Stimulated activated naive CD8-positive, alpha-beta T cell treated with anti-CD3 and anti-CD28 coated beads, Interleukin-15, Interleukin-2, amounts not matched to agents 100 ng/mL and 50 ng/mL, for 24 hours (primary cell): ENCODE results near the gene SRPK3.

Source experiments
- H3K27ac Mint-ChIP-seq: one replicate; pipeline ENCODE4 v1.8.0; 2021; ENCODE audit warnings: mild to moderate bottlenecking, mixed read lengths
- H3K27me3 Mint-ChIP-seq: one replicate; pipeline ENCODE4 v1.8.0; 2021; ENCODE audit warnings: mixed read lengths
- H3K36me3 Mint-ChIP-seq: one replicate; pipeline ENCODE4 v1.8.0; 2021; ENCODE audit warnings: low read depth, mixed read lengths
- H3K4me1 Mint-ChIP-seq: one replicate; pipeline ENCODE4 v1.8.0; 2021; ENCODE audit warnings: low read depth, mixed read lengths
- H3K4me3 Mint-ChIP-seq: one replicate; pipeline ENCODE4 v1.8.0; 2021; ENCODE audit warnings: mild to moderate bottlenecking, mixed read lengths
- H3K9me3 Mint-ChIP-seq: one replicate; pipeline ENCODE4 v1.8.0; 2021; ENCODE audit warnings: mixed read lengths

SRPK3 gene

DNA sequence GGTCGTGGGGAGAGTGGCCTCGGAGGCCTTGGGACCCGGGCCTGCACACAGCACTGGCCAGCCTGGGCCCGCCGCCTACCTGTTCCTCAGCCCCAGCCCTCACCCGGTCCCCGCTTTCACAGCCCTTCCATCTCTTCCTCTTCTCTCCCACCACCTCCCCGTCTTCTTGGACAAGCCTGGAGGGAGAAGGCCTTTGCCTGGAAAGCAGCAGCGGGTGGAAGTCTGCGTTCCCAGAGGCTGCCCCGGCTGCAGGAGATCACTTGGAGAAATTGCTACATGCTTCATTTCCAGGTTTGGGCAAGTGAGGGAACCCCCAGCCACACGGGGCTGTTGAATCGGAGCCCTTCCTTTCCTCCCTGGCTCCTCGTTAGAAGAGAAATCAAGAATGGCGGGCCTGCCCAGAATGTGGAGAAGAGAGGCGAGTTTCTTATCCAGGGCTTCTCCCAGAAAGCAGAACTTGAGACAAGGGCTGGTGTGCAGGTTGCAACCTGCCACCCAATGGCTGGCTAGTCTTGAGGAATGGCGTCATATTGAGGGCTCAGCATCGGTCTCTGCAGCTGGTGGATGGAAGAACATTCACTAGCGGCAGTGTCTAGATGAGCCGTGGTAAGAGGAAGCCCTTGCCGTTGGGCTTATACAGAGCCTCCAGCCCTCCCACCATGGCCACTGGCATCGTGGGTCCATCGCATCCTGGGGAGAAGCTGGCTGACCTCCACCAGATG lies 50.7 kb downstream of the SRPK3 start:
- no peak overlapping the region for H3K27ac Mint-ChIP-seq
- H3K9me3 Mint-ChIP-seq: no peaks in the 10 kb centered on the region
- peaks cover 3% of the 10 kb centered on the region for H3K4me1 Mint-ChIP-seq
- H3K36me3 Mint-ChIP-seq: no peaks in the 10 kb centered on the region
- H3K4me3 Mint-ChIP-seq: no peak overlapping the region
- H3K27me3 Mint-ChIP-seq: peaks cover 26% of the 10 kb centered on the region

GRCh38 chrX:153832728-153833127 lies 51.9 kb downstream of the SRPK3 start:
- Mint-ChIP-seq H3K4me1 (peaks cover 3% of the 10 kb centered on the region), H3K4me3 (no peak overlapping the region), H3K27ac (no peak overlapping the region), H3K36me3 (no peaks in the 10 kb centered on the region), H3K27me3 (peaks cover 17% of the 10 kb centered on the region), H3K9me3 (no peaks in the 10 kb centered on the region)
